ENCODE results near the gene WASF1. TPM values are rescaled to one million over a fixed set of nuclear protein-coding genes. Genes with fewer than 3 reads are reported as not detected.

Gene WASF1
- total RNA-seq, result 1 to 10 TPM; 5.3 to 6.1 TPM

DNA sequence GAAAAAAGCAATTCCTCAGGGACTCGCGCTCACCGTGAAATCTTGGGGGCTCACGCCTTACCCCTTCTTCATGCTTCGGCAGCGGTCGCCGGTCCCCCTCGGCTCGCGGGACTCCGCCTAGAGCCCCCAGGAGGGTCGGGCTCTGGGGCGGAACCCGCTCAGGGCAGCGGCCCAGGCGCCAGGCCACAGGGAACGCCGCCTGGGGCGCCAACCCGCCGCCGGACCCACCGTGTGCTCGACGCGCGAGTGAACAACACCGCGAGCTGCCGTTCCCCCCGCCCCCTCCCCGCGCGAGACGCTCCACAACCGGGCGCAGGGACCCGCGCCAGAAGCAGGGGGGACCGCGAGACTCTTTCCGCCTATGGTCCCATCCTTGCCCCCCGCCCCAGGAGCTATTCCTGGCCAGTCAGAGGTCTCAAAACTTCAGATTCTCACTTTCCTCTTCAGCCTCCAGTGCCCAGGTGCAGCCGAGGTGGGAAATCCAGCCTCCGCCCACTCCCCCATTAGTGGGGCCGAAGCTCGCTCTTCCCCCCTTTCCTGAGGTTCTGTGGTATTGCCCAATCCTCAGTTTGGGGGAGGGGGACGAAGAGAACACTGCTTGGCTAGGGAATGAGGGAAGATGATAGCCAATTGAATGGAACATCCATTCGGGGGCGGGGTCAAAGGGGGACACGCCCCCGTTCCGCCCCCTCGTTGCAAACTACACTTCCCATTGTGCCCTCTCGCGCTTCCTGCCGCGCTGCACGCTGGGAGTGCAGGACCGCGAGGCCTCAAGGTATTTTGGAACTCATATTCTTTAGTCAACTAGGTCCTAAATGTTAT lies at the start of gene WASF1:
TSS of gene WASF1 (minus strand) at position 265 of the 822 bp plus-strand sequence. CDS start 52,069 bp downstream, outside the sequence.
- H3K27me3 Mint-ChIP-seq, result peaks cover 7% of the 10 kb centered on the region
- DNase-seq, result peak; percentile 90
- peak within 1 kb of the TSS; percentile 75 for H3K4me3 Mint-ChIP-seq
- H3K36me3 Mint-ChIP-seq, result no peaks in the 10 kb centered on the region
- peak within 1 kb of the TSS; percentile 31 for H3K27ac Mint-ChIP-seq
- peaks cover 5% of the 10 kb centered on the region for H3K4me1 Mint-ChIP-seq
- H3K9me3 Mint-ChIP-seq, result no peaks in the 10 kb centered on the region

DNA sequence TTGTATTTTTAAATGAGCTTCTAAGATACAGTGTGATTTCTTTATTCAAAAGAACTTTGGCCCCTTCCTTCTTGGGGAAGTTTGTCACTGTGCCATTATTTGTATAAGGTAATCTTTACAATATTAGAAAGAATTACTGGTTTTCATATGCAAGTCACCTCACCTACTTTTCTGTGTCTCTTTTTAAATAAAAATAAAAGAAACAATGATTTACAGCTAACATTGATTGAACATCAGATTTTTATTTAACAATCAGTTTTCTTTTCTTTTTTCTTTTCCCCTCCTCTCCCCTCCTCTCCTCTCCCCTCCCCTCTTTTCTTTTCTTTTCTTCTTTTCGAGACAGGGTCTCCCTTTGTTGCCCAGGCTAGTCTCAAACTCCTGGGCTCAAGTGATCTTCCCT lies 46.8 kb upstream of the WASF1 start:
- H3K4me1 Mint-ChIP-seq, result no peaks in the 10 kb centered on the region
- no peak for DNase-seq
- H3K27ac Mint-ChIP-seq, result peak overlapping the region; percentile 29
- H3K4me3 Mint-ChIP-seq, result no peak overlapping the region
- H3K9me3 Mint-ChIP-seq, result no peaks in the 10 kb centered on the region
- peaks cover 6% of the 10 kb centered on the region for H3K36me3 Mint-ChIP-seq
- no peaks in the 10 kb centered on the region for H3K27me3 Mint-ChIP-seq

DNA sequence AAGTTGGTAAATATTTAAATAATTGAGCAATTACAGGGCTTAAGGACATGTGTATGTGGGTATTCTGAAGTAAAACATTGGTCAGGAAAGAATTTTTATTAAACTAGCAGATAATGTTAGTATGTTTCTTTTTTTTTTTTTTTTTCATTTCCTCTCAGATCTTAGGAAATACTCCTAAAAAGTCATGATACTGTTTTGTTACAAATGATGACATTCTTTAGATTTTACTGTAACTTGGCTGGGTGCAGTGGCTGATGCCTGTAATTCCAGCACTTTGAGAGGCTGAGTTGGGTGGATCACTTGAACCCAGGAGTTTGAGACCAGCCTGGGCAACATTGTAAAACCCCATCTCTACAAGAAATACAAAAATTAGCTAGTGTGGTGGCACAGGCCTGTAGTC lies 42.3 kb upstream of the WASF1 start:
- Mint-ChIP-seq H3K27ac (no peak overlapping the region), H3K27me3 (no peaks in the 10 kb centered on the region), H3K36me3 (peaks cover 14% of the 10 kb centered on the region), H3K4me1 (peaks cover 7% of the 10 kb centered on the region), H3K4me3 (no peak overlapping the region), H3K9me3 (no peaks in the 10 kb centered on the region)
- DNase-seq, result no peak

DNA sequence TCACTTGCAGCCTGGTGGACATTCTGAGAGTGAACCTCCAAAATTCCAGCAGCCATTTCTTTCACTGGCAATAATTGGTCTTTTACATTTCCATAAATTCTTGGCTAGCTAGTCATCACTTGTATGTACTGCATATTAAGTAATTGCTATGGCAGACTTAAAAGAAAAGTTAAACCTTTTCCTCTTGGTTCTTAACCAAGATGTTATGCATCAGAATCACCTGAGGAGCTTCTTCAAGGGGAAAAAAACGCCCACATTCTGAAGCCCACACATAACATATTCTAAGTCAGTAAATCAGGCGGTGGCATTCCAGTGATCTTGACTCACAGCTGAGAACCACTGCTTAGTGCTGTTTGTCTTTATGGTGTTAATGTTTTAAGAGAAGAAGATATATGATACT lies 37.8 kb upstream of the WASF1 start:
- peaks cover 25% of the 10 kb centered on the region for H3K36me3 Mint-ChIP-seq
- no peak overlapping the region for H3K27ac Mint-ChIP-seq
- H3K27me3 Mint-ChIP-seq, result no peaks in the 10 kb centered on the region
- no peak overlapping the region for H3K4me3 Mint-ChIP-seq
- no peaks in the 10 kb centered on the region for H3K9me3 Mint-ChIP-seq
- no peak for DNase-seq
- H3K4me1 Mint-ChIP-seq, result peaks cover 7% of the 10 kb centered on the region

DNA sequence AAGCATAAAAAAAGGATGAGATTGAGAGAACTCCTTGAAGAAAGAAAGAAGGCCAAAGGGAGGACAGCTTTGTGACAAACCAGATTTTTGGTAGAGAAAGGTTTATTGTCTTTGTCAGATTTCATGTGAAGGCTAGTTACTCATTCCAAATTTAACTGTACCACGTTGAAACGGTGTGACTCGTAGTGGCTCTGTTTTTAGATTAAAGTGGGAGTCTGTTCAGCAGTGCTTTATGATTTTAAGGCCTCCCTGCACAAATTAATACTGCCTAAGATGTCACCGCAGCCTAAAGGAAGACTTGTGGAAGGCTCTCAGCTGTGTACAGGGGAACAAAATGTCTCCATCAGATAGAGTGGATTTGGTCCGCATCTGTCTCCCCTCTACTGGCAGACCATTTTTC lies 36.7 kb upstream of the WASF1 start:
- H3K9me3 Mint-ChIP-seq, result no peaks in the 10 kb centered on the region
- no peak overlapping the region for H3K4me3 Mint-ChIP-seq
- DNase-seq, result no peak
- H3K36me3 Mint-ChIP-seq, result peaks cover 28% of the 10 kb centered on the region
- H3K27me3 Mint-ChIP-seq, result no peaks in the 10 kb centered on the region
- H3K4me1 Mint-ChIP-seq, result peaks cover 7% of the 10 kb centered on the region
- no peak overlapping the region for H3K27ac Mint-ChIP-seq

DNA sequence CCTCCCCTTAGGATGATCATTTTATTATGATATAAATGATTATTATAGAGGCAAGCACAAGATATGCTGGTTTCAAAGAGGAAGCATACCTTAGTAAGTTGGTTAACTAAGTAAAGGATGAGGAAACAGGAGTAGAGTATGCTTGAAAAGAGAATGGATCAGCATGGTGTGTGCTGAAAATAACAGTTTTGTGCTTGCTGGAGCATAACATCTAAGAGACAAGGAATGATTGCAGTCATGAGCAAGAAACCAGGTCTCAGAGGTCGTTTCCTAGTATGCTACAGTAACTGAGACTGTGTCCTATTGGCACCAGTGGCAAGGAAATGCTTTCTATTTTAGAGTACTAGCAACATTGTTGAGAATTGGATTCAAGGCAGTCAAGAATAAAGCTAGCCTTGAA lies 34.9 kb upstream of the WASF1 start:
- Mint-ChIP-seq H3K36me3 (peaks cover 19% of the 10 kb centered on the region), H3K4me1 (peaks cover 7% of the 10 kb centered on the region), H3K27me3 (no peaks in the 10 kb centered on the region), H3K4me3 (no peak overlapping the region), H3K9me3 (no peaks in the 10 kb centered on the region), H3K27ac (no peak overlapping the region)
- no peak for DNase-seq

DNA sequence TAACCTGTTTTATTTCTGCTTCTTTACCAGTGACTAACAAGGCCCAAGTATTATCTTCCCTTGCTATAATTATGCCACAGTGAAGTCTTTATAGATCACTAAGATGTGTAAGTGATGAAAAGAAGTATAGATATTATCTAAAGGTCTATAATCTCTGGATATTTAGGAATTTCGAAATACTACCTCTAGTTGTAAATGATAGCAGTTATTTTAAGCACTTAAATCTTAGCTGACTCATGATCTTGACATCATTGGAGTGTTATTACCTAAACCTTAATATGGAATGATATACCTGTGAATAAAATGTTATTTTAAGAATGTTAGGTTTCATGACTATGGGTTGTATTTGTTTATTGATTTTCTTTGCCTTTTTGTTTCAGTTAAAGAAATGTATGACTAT lies 32.3 kb upstream of the WASF1 start:
- Mint-ChIP-seq H3K4me3 (no peak overlapping the region), H3K9me3 (no peaks in the 10 kb centered on the region), H3K27me3 (no peaks in the 10 kb centered on the region), H3K27ac (no peak overlapping the region), H3K36me3 (peaks cover 19% of the 10 kb centered on the region), H3K4me1 (peaks cover under 1% of the 10 kb centered on the region)
- DNase-seq, result no peak

DNA sequence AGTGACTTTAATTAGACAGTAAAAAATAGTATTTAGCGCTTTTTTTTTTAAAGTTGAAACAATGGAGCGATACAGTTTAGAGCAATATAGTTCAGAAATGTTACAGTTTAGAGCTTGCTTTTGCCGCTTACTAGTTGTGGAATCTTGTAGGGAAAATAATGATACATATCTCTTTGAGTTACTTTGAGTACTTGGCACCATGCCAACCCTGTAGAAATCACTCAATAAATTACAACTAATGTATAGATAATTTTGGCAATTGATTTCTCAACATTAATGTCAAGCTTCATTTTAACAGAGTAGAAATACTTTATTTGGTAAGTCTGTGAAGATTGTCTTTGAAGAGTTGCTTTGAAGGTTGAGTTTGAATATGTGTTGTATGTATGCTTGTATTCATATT lies 28.2 kb upstream of the WASF1 start:
- no peak for DNase-seq
- peaks cover 4% of the 10 kb centered on the region for H3K4me1 Mint-ChIP-seq
- H3K27me3 Mint-ChIP-seq, result no peaks in the 10 kb centered on the region
- no peak overlapping the region for H3K4me3 Mint-ChIP-seq
- H3K27ac Mint-ChIP-seq, result no peak overlapping the region
- H3K9me3 Mint-ChIP-seq, result no peaks in the 10 kb centered on the region
- peaks cover 9% of the 10 kb centered on the region for H3K36me3 Mint-ChIP-seq

DNA sequence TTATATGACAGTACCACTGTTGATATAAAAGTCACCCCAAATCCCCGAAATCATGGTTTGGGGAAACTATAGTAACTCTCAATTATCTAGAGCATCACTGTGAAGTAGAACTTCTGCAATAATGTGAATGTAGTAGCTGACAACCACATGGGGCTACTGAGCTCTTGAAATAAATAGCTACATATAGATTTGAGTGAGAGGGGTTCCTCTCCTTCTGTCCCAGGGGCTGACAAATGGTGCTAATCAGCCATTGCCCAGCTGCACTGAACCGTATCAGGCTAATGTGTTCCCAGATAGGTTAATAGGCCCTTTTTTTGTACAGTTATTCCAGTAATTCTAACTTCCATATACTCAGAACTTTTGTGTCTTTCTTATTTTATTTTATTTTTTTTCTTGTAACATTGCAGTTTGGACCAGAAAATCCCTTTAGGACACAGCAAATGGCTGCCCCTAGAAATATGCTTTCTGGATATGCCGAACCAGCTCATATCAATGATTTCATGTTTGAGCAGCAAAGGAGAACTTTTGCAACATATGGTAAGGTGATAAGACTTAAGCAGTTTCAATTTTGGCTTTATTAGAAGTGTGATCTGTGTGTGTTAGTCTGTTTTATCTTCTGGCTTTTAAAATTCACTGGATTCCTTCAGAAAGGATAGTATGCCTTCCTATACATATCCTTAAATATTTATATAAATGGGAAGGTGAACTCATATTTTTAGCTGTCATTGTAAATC lies 21.8 kb upstream of the WASF1 start:
- H3K27ac Mint-ChIP-seq, result no peak overlapping the region

DNA sequence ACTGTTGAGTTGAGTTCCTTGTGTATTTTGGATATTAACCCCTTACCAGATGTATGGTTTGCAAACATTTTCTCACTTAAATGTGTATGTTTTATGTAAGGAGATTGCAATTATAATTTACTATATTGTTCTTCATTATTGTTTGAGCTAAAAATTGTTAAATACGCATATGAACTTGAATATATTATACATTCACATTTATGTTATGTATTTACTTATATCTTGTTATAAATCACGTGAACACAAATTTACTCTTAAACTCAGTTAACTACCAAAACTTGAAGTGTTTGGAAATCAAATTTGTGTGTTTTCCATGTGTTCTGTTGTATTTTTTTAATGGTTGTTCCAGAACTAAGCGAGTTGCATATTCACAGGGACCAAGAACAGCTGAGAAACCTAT lies 19.1 kb upstream of the WASF1 start:
- Mint-ChIP-seq H3K36me3 (peaks cover 13% of the 10 kb centered on the region), H3K4me3 (no peak overlapping the region), H3K27me3 (no peaks in the 10 kb centered on the region), H3K27ac (no peak overlapping the region), H3K4me1 (peaks cover 22% of the 10 kb centered on the region), H3K9me3 (peaks cover 2% of the 10 kb centered on the region)
- DNase-seq, result no peak

More for the DNA sequence above, 21.8 kb upstream of the WASF1 start:
- Mint-ChIP-seq H3K4me3 (no peak overlapping the region), H3K9me3 (peaks cover 2% of the 10 kb centered on the region), H3K36me3 (peaks cover 8% of the 10 kb centered on the region), H3K27me3 (no peaks in the 10 kb centered on the region), H3K4me1 (peaks cover 16% of the 10 kb centered on the region)
- no peak for DNase-seq

DNA sequence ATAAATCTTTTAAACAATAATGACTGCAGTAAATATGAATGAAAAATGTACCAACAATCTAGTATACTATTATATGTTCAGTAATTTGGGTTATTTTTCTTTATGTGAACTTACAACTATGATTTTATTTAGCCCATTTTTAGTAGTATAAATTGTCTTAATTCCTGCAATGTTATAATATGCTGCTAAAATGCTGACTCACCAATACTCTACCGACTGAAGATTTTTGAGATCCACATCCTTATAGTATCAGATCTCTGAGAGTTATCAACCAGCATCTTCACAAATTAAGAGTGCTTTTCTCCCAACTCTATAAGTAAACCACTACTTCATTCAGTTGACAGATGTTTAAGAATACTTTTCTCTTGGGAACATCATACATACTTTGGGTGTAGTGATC lies 17.4 kb upstream of the WASF1 start:
- H3K36me3 Mint-ChIP-seq, result peaks cover 15% of the 10 kb centered on the region
- DNase-seq, result no peak
- no peak overlapping the region for H3K4me3 Mint-ChIP-seq
- H3K9me3 Mint-ChIP-seq, result peaks cover 2% of the 10 kb centered on the region
- no peak overlapping the region for H3K27ac Mint-ChIP-seq
- peaks cover 21% of the 10 kb centered on the region for H3K4me1 Mint-ChIP-seq
- H3K27me3 Mint-ChIP-seq, result no peaks in the 10 kb centered on the region

DNA sequence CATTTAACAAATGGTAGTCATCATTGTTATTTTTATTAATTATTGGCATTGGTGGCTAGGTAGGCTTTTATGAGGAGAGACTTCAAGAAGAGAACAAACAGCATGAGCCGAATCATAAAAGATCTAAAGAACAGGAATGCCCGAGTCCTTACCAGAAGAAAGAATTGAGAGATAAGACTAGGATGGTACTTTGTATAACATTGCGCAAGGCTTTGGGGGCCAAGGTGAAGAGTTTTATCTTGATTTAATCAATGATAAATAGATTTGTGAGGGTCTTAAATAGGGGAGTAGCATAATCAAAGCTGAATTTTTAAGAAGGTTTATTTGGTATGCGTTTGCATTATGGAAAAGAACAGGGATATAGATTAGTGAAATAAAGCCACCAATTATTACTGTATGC lies 16.2 kb upstream of the WASF1 start:
- no peaks in the 10 kb centered on the region for H3K27me3 Mint-ChIP-seq
- no peak for DNase-seq
- H3K4me3 Mint-ChIP-seq, result no peak overlapping the region
- no peak overlapping the region for H3K27ac Mint-ChIP-seq
- peaks cover 19% of the 10 kb centered on the region for H3K4me1 Mint-ChIP-seq
- peaks cover 15% of the 10 kb centered on the region for H3K36me3 Mint-ChIP-seq
- peaks cover 2% of the 10 kb centered on the region for H3K9me3 Mint-ChIP-seq

DNA sequence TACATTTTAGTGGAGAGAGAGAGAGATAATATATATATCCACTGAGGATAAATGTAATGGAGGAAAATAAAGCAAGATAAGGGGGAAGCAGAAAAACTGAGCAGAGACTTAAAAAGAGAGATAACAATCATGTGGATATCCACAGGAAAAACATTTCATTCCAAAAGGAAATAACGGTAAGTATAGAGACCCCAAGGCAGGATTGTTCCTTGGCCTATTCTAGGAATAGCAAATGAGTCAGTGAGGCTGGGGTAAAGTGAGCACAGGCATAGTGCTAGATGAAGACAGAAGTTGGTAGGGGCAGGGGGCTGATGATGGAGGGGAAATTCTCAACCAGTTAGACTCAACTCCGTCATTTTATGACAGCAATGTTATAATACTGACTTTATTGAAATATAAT lies 12.0 kb upstream of the WASF1 start:
- Mint-ChIP-seq H3K27ac (no peak overlapping the region), H3K9me3 (no peaks in the 10 kb centered on the region), H3K27me3 (no peaks in the 10 kb centered on the region), H3K4me1 (peaks cover 29% of the 10 kb centered on the region), H3K4me3 (no peak overlapping the region), H3K36me3 (peaks cover 10% of the 10 kb centered on the region)
- no peak for DNase-seq

DNA sequence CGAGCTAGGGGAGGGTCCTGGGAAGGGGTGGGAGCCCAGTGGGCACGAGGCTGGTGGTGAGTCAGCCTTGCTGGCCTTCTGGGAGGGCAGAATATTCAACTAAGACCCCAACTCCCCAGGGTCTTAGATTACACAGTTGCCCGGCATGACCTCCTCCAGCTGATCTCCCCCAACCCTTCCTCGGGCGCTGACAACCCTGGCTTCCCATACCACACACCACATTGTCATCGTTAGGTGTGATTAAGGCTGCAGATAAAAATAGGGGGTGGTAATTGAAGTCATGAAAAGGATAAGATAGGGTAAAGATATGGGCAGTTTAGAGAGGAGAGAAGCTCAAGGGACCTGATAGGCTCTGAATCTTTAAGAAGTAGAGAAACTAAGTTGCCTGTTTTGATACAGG lies 11.3 kb upstream of the WASF1 start:
- Mint-ChIP-seq H3K27me3 (no peaks in the 10 kb centered on the region), H3K9me3 (no peaks in the 10 kb centered on the region), H3K27ac (no peak overlapping the region), H3K4me1 (peaks cover 30% of the 10 kb centered on the region), H3K4me3 (no peak overlapping the region), H3K36me3 (peaks cover 10% of the 10 kb centered on the region)
- DNase-seq, result no peak

DNA sequence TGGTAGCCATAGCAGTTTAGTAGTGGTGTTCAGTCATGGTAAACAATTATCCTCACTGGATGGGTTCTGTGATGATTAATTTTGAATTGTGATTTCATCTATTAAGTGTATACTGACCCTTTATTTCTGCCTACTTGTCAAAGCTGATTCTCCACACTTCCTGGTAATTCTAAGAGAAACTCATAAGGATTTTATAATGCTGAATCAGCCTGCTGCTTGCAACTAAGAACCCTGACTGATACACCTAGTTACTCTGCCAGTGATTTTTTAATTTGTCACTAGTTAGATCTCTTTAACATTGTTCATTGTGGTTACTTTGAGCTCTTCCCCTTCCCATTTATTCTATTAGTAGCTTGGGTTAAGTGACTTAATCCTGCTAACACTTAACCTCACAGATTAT lies 9.3 kb upstream of the WASF1 start:
- Mint-ChIP-seq H3K4me3 (no peak overlapping the region), H3K9me3 (no peaks in the 10 kb centered on the region), H3K4me1 (peaks cover 29% of the 10 kb centered on the region), H3K36me3 (peaks cover 7% of the 10 kb centered on the region), H3K27ac (no peak overlapping the region), H3K27me3 (no peaks in the 10 kb centered on the region)
- no peak for DNase-seq

DNA sequence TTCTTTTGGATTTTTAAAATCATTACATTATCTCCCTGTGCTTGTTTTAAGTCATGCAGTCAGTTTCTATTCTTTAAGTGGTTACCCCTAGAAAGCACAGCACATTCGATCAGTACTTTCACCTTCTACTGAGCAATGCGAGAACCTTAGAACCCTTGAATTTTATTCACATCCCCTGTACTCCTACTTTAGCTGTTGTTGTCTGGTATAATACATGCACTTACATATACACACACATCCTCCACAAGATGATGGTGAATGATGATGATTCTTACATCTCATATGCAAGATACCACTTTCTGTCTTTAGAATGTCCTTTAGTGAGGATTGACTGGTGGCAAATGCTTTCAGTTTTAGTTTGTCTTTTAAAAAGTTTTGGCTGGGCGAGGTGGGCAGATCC lies 6.4 kb upstream of the WASF1 start:
- Mint-ChIP-seq H3K27ac (peak overlapping the region; percentile 46), H3K36me3 (peaks cover 3% of the 10 kb centered on the region), H3K4me3 (peak overlapping the region; percentile 44), H3K9me3 (no peaks in the 10 kb centered on the region), H3K27me3 (no peaks in the 10 kb centered on the region), H3K4me1 (peaks cover 29% of the 10 kb centered on the region)
- no peak for DNase-seq
